GM18909 (cell line): ENCODE results near the gene CMTM1.

Experiments used
- ATAC-seq: cut with Tn5 transposase; IDR thresholded peaks from one replicate; pipeline ENCODE4 v1.9.1; 2021; ENCODE audit warnings: mild to moderate bottlenecking; ENCODE audit not compliant: unreplicated experiment, poor library complexity

CMTM1 gene

GRCh38 chr16:66537236-66537635 lies 29.0 kb upstream of the CMTM1 start:
- no peak for ATAC-seq

- no peak for ATAC-seq
Observed at GRCh38 chr16:66538910-66539309, 27.3 kb upstream of the CMTM1 start.

- ATAC-seq, result no peak
Observed at GRCh38 chr16:66539623-66540469, 26.4 kb upstream of the CMTM1 start.

GRCh38 chr16:66541388-66542355 lies 24.6 kb upstream of the CMTM1 start:
- ATAC-seq, result no peak

GRCh38 chr16:66542396-66542795 lies 23.8 kb upstream of the CMTM1 start:
- no peak for ATAC-seq

GRCh38 chr16:66543541-66543940 lies 22.7 kb upstream of the CMTM1 start:
- ATAC-seq, result no peak

- ATAC-seq, result no peak
Observed at GRCh38 chr16:66544016-66544757, 22.1 kb upstream of the CMTM1 start.

GRCh38 chr16:66547101-66547989 lies 18.9 kb upstream of the CMTM1 start:
- ATAC-seq, result no peak

- no peak for ATAC-seq
Observed at GRCh38 chr16:66548068-66548467, 18.2 kb upstream of the CMTM1 start.

- no peak for ATAC-seq
Observed at GRCh38 chr16:66548868-66549267, 17.4 kb upstream of the CMTM1 start.

- peak; percentile 24 for ATAC-seq
Observed at GRCh38 chr16:66549284-66550131, 16.7 kb upstream of the CMTM1 start, which contains the start of gene TK2. Gene TK2 (minus strand): TSS chr16:66550122. CDS start chr16:66550061, 61 bp downstream.

- ATAC-seq, result no peak
Observed at GRCh38 chr16:66551348-66551759, 14.9 kb upstream of the CMTM1 start.

- ATAC-seq, result no peak
Observed at GRCh38 chr16:66551788-66552285, 14.4 kb upstream of the CMTM1 start.

GRCh38 chr16:66552286-66553177 lies 13.7 kb upstream of the CMTM1 start, which contains the start of gene CKLF:
Gene CKLF (plus strand): TSS chr16:66552576. CDS start chr16:66552716, 140 bp downstream.
- peak; percentile 76 for ATAC-seq

- ATAC-seq, result no peak
Observed at GRCh38 chr16:66553223-66553622, 13.0 kb upstream of the CMTM1 start.

GRCh38 chr16:66554021-66554420 lies 12.2 kb upstream of the CMTM1 start:
- ATAC-seq, result no peak

- ATAC-seq, result no peak
Observed at GRCh38 chr16:66554495-66554894, 11.7 kb upstream of the CMTM1 start.
